GM18519 (cell line): Measurements from ENCODE around the gene NR4A3.

Experiments
- ATAC-seq: cut with Tn5 transposase; IDR thresholded peaks from one replicate; pipeline ENCODE4 v1.9.1; 2021; ENCODE audit warnings: mild to moderate bottlenecking, moderate library complexity; ENCODE audit not compliant: unreplicated experiment, low FRiP score

The NR4A3 gene

DNA sequence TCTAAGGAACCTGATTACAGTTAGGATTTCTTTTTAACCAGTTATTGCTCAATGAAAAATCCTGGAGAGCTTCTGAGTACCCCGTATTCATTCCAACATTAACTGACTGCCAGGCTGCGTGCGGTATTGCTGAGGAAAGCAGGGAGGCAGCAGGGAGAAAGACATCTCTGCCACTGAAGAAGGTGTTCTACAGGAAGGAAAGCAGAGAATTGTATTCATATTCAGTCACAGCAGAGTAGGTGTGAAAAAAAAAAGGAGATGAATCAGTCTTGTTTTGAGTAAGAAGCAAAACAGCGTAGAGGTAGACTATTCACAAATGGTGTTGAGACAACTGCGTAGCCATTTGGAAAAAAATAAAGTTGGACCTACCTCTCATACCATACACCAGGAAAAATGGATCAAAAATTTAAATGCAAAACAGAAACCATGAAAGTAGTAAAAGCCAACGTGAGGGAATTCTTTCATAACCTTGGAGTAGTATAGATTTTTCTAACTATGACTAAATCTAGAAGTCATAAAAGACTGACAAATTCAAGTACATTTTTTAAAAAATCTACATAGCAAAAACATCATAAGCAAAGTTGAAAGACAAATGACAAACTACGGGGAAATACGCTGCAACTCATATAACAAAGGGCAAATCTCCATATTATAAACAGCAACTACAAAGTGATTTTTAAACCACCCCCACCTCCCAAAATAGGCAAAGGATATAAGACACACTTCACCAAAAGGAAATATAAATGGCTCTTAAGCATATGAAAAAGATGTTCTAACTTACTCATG, 9.9 kb upstream of the NR4A3 start:
- peak; percentile 49 for ATAC-seq

DNA sequence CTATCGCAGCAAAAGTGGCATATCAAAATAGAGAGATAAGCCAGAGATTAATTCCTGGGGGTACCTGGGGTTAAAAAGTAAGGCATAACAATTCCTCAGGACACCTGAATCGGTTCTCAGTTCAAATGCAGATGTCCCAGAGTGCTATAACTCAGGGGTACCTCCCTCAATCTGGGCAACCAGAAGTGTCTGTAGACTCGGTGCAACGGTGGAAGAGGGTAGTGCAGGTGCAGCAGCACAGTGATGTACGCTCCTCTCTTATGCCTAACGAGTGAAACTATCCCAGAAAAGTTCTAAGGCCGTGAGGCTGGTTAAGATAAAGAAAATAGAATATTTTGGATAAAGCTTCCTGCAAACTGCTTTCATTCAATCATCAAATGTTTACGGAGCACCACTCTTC, 7.9 kb upstream of the NR4A3 start:
- ATAC-seq, result no peak

DNA sequence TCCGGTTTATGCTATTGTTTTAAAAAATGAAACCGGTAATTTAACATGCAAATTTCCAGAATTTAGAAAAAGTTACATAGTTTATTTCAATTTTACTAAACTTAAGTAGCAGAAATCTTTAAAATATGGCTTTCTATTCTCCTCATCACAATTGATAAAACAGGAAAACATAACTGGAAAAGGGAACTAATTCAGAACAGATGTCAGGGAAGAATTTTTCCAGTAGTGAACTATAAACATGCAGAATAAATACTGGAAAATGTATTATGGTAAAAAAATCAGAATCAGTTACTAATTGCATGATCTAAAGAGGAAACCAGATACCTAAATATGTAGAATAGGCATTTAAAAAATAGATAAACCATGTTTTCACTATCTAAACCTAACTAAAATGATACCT, 7.3 kb upstream of the NR4A3 start:
- ATAC-seq, result no peak

DNA sequence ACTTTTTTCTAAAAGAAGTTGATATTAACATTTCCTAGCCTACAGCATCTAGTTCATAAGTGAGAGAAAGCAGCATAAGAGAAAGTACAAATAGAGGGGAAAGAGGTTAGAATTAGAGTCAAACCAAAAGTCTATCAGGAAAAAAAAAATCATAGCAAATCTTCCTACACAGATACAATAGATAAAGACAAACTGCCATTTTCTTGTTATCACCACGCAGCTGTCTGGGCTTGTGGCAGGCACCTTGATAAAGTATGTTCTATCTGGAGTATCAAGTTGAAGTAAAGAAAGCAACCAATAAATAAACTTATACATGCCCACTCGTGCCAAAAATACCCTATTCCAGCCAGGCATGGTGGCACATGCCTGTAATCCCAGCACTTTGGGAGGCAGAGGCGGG, 5.3 kb upstream of the NR4A3 start:
- ATAC-seq, result no peak

DNA sequence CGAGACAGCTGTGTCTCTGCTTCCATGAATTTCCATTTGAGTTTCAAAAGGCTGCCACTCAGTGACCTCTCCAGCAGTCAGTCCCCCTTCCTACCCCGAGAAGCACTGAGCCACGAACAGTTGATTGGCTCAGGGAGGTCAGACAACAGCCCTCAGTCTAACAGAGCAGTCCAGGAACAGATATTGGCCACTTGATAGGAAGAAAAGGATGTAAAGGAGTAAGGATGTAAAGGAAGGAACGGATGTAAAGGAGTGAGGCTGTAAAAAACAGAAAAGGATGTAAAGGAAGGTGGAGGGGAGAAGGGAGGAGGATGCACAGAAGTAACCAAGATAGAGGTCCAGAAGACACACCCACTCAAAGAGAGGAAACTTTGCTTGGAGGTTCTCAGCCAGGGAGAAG, 3.2 kb upstream of the NR4A3 start:
- ATAC-seq, result no peak

DNA sequence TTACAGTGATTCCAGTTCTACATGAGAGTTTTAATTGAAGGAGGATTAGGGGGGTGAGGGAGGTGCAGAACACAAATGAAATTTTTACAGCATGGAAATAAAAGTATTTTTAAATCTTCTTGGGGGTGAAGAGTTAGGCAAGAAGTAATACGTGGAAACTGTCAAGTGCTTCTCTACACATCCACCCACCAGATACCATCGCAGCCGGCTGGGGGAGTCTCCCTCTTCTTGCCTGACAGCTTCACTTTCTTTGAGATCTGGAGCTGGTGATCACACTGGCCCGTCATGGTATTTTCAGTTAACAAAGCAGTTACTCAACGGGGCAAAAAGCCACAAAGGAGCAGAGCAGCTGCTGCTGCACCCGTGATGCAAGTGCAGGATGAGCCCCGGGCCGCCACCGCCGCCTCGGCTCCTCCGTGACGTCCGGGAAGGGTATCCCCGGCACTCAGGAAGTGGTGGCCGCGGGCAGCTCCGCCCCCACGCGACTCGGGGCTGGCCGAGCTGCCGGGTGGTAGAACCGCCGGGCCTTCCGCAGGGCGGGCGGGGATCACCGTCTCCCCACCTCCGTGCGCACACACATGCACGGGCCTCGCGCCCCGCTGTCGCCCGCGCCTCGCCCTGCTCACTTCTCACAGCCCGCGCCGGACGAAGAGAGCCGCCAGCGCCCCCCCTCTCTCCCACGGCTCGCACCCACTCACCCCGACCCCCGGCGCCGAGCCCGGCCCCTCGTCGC, 2.4 kb upstream of the NR4A3 start:
- peak; percentile 38 for ATAC-seq

DNA sequence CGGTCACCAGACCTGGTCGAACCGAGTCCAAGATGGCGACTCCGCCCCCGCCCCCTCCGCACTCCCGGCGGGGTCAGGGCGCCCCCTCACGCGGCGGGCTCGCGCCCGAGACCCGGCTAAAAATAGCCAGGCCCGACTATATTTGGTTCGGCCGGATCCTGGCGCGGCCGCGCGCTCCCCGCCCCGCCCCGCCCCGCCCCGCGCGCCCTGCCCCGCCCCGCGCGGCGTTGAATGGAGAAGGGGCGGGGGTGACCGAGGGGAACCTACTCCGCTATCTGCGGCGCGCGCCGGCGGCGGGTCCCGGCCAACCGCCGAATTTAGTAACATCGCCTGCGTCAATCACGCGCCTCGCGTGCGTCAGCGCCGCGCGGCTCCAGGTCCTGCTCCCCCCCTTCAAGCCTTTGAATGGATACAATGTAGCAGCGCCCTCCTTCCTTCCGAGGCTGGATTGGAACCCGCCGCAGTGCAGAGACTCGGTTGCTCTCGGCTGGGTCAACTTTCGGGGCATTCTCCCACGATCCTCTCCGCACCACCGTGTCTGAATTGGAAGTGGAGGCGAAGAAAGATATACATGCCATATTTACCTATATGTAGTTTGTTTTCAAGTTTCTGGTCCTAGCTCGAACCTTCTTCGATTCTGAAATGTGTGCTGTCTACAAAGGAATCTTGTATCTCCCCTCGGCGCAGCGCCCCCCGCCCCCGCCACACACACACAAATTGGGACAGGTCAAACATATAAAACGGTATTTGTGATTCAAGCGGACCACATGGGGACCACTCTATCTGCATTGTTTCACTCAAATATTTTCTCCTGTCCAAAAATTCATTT, 1.6 kb upstream of the NR4A3 start:
- ATAC-seq, result peak; percentile 27

DNA sequence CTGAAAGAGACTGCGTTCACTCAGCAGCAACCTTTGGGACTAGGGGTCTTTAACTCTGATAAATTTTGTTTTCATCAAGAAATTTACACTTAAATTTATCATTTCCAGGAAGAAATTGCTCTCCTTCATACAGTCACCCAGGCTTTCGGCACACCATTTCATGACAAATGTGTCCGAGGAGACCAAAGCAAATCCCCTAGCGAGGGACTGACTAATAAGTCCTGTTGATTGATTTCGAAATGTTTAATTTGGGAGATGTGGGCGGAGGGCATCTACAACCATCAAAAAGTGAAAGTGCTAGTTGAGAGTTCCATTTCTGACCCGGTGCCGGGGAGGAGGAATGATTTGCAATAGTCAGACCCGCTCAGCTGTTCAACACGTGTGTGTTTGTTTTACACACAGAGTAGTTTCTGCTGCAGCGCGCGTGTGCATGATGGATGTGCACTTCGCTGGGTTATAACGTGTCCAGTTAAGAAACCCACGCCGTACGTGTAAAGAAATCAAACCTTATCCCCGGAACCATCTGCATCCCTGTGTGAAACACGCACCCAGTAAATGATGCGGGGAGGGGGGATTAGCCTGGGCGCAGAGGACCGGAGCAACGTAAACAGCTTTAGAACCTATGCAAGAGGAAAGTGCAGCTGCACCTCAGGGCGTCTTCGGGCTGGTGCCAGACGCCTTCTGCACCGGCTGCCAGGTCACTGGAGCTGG, 845 bp upstream of the NR4A3 start:
- ATAC-seq, result no peak

DNA sequence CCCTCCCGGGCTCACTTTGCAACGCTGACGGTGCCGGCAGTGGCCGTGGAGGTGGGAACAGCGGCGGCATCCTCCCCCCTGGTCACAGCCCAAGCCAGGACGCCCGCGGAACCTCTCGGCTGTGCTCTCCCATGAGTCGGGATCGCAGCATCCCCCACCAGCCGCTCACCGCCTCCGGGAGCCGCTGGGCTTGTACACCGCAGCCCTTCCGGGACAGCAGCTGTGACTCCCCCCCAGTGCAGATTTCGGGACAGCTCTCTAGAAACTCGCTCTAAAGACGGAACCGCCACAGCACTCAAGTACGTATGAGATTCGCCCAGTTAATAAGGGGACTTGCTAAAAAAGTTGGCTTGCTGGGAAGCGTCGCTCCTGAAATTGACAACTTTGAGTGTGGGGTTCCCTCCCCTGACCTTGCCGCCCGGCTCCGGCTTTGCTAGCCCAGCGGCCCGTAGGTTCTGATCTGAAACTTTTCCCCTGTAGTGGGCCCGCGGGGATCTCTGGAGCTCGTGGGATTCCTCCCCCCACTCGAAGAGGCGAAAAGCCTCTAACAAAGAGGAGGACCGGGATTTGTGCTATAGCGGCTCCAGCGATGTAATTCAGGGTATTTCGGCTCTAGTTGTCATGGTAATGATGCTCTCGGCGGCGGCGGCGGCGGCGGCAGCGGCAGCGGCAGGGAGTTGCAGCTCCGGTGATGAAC, 572 bp downstream of the NR4A3 start:
- no peak for ATAC-seq

DNA sequence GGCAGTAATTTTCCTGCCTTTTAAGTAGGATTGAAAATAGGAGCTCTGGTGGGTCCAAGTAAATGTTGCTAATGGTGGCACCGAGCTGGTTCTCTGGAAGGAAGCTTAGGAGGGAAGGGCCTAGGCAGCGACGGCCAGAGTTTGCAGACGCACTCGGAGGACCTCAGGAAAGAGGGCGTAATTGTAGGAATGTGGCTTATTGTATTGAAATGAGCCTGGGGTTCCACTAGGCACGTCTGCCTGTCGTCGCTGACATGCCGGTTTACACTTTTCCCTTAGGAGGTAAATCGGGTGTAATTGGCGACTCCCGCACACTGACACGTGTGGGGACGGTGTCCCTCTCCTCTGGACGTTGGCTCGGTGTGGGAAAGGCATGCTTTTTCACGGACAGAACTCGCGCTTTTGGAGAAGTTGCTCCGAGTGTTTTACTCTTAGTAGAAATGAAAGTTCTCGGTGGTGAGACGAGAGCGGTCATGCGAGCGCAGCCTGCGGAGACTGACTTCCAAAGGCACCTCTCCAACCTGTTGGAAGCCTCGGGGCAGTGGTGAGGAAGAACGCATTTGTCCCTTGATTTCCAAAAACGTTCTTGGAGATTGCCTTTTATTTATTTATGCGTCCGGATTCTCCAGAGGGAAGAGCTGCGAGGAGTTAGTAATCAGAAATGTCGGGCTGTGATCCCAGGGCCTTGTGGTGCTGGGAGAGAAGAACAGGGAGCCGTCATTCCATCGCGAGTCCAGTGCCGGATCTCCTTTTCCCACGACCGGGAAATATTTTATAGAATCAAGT, 1.3 kb downstream of the NR4A3 start:
- ATAC-seq, result no peak

DNA sequence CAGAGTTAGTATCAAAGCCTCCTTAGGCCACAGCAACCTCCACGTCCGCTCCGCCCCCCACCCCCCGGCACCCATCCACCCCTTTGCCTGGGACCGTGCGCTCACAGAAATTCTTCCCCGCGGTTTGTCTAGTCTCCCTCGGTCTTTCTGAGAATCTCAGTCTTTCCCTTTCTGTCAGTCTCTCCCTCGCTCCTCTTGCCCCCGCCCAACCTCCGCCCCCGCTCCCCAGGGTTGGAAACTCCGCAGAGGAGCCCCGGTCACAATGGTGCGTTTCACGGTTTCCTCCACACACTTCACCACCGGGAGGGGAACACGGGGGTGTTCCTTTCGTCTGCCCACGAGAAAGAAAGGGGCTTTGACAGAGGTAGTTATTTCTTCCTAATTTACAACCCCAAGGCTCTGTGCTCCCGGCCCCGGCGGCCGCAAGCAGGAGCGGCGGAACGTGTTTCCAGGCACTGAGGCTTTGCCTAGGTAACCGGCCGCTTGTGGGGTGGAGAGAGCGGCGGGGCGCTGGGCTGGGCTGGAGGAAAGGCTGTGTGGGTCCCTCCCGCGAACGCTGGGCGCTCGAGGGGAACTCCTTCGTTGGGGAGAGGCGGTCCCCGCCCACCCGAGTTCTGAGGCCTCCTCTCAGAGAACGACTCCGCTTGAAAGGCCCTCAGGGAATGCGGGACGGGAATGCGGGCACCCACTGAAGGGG, 2.1 kb downstream of the NR4A3 start:
- ATAC-seq, result no peak

DNA sequence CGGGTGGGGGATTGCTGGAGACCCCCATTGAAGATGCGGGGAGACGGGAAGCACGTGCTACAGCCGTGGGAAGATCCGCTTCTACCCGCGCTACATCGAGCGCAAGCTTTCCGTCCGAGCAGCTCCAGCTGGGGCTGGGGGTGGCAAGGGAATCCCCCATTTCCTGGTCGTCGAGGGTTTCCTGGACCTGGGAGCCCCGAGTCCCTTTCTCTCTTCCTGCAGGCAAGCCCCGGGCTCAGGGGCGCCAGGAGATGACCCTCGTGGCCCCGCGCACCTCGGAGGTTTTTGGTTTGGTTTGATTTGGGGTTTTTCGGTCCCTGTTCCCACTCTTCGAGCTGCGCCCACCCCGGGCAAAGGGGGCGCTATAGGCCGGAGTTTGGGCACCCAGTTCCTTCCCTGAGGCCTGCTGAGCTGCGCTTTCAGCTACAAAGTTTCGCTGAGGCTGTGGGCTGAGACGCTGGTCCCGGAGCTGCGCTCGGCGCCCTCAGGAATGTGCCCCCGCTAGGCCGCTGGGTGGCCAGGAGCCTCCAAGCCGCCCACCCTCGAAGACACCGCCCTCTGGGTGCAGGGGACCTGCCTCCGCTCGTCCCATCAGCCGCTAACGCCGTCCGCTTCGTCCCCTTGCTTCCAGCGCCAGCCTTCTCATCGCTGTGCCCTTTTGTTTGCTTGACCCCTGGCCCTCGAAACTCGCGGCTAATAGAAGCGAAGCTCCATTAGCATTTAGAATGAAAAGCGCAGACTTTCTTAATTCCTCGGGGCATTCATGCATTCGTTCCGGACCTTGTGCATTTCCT, 2.9 kb downstream of the NR4A3 start:
- ATAC-seq, result no peak

DNA sequence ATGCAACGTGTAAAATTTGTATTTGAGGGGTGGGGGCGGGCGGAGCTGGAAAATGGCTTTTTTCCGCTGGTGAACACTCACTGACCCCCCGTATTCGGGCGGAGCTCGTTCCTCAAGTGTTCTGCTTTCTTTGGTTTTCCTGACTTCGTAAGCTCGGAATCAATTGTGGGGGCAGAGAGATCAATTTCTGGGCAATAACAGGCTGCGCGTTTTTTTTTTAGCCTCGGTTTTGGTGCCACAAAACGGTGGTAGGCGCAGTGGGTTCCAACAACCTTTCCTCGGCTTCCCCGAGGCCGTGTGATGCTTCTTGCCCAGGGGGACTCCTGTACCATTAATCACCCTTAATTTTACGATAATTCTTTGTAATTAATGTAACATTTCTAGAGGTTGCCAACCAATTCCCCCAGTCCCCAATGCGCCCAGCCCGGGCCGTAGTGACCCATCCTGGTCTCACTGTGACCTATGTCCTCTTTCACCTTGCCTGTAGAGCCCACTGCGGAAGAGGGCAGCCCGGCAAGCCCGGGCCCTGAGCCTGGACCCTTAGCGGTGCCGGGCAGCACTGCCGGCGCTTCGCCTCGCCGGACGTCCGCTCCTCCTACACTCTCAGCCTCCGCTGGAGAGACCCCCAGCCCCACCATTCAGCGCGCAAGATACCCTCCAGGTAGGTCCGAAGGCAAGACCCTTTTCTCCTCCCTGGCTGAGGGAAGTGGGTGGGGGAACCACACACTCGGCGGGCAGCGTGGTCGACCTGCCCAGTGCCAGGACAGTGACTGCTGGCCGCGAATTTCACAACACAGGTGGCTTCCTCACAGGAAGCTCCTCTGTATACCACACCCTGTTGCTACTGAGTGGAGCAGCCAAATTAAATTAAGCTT, 3.7 kb downstream of the NR4A3 start:
- ATAC-seq, result no peak

DNA sequence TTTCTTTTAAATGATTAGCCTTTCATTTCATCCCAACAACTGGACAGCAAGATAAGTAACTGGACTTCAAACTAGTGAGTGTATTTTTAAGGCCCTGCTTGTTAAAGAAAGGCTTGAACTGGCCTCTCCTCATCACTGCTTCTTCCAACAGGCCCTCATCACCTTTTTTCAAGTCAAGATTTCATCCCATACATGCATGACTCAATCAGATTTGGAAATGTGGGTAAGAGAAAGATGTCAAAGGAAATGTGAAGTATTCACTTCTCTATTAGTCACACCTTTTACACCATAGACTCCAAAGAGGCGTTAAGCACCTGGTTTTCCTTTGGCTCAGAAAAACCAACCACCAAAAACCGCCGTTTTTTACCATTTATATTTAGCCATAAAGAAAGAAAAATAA, 4.9 kb downstream of the NR4A3 start:
- no peak for ATAC-seq

DNA sequence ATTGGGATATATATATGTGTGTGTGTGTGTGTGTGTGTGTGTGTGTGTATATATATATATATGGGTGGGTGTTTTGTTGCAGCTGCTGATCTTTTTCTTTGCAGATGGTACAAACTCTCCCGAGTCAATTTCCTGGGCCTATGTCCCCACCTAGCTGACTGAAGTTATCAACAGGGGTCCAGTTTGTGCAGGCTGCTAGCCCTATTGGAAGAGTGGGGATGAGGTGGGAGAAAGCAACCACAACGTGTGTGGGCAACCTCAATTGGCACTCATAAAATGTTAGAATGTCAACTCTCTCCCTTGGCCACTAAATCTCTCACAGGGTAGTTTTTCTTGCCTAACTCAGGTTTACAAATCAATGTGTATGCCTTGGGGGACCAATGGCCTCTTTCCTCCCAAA, 5.6 kb downstream of the NR4A3 start:
- no peak for ATAC-seq

DNA sequence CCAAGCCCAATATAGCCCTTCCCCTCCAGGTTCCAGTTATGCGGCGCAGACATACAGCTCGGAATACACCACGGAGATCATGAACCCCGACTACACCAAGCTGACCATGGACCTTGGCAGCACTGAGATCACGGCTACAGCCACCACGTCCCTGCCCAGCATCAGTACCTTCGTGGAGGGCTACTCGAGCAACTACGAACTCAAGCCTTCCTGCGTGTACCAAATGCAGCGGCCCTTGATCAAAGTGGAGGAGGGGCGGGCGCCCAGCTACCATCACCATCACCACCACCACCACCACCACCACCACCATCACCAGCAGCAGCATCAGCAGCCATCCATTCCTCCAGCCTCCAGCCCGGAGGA, 6.3 kb downstream of the NR4A3 start:
- ATAC-seq, result no peak
